ENCODE data around the gene SIX1. TPM values are rescaled to one million over a fixed set of nuclear protein-coding genes. Genes with fewer than 3 reads are reported as not detected.

SIX1 gene
- total RNA-seq, 1 experiment from 2014 or later: 0.59 TPM

- ChIA-PET POLR2A (no interaction called here), CTCF (no interaction called here)
- no peak for TF ChIP-seq ZSCAN18 (CRISPR knock-in tag; IDR thresholded peaks at IDR 0.05)
- no peak for TF ChIP-seq ZNF416 (CRISPR knock-in tag; IDR thresholded peaks at IDR 0.05)
- TF ChIP-seq, protein P1, sequence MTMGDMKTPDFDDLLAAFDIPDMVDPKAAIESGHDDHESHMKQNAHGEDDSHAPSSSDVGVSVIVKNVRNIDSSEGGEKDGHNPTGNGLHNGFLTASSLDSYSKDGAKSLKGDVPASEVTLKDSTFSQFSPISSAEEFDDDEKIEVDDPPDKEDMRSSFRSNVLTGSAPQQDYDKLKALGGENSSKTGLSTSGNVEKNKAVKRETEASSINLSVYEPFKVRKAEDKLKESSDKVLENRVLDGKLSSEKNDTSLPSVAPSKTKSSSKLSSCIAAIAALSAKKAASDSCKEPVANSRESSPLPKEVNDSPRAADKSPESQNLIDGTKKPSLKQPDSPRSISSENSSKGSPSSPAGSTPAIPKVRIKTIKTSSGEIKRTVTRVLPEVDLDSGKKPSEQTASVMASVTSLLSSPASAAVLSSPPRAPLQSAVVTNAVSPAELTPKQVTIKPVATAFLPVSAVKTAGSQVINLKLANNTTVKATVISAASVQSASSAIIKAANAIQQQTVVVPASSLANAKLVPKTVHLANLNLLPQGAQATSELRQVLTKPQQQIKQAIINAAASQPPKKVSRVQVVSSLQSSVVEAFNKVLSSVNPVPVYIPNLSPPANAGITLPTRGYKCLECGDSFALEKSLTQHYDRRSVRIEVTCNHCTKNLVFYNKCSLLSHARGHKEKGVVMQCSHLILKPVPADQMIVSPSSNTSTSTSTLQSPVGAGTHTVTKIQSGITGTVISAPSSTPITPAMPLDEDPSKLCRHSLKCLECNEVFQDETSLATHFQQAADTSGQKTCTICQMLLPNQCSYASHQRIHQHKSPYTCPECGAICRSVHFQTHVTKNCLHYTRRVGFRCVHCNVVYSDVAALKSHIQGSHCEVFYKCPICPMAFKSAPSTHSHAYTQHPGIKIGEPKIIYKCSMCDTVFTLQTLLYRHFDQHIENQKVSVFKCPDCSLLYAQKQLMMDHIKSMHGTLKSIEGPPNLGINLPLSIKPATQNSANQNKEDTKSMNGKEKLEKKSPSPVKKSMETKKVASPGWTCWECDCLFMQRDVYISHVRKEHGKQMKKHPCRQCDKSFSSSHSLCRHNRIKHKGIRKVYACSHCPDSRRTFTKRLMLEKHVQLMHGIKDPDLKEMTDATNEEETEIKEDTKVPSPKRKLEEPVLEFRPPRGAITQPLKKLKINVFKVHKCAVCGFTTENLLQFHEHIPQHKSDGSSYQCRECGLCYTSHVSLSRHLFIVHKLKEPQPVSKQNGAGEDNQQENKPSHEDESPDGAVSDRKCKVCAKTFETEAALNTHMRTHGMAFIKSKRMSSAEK (CRISPR knock-in tag; IDR thresholded peaks at IDR 0.05; ENCODE audit: borderline replicate concordance): no peak
- no peak for TF ChIP-seq PRRX2 (CRISPR knock-in tag; IDR thresholded peaks at IDR 0.05)
- TF ChIP-seq NR1H2 (CRISPR knock-in tag; IDR thresholded peaks at IDR 0.05): no peak
- no peak for TF ChIP-seq ATF1 (CRISPR knock-in tag; IDR thresholded peaks at IDR 0.05)
- TF ChIP-seq NR3C1 (CRISPR knock-in tag; conservative IDR thresholded peaks at IDR 0.05; ENCODE audit: low read depth): no peak
- TF ChIP-seq OVOL2 (CRISPR knock-in tag; IDR thresholded peaks at IDR 0.05; ENCODE audit: borderline replicate concordance): no peak
- no peak for TF ChIP-seq CDX4 (CRISPR knock-in tag; IDR thresholded peaks at IDR 0.05; ENCODE audit: borderline replicate concordance)
- TF ChIP-seq, protein P2, sequence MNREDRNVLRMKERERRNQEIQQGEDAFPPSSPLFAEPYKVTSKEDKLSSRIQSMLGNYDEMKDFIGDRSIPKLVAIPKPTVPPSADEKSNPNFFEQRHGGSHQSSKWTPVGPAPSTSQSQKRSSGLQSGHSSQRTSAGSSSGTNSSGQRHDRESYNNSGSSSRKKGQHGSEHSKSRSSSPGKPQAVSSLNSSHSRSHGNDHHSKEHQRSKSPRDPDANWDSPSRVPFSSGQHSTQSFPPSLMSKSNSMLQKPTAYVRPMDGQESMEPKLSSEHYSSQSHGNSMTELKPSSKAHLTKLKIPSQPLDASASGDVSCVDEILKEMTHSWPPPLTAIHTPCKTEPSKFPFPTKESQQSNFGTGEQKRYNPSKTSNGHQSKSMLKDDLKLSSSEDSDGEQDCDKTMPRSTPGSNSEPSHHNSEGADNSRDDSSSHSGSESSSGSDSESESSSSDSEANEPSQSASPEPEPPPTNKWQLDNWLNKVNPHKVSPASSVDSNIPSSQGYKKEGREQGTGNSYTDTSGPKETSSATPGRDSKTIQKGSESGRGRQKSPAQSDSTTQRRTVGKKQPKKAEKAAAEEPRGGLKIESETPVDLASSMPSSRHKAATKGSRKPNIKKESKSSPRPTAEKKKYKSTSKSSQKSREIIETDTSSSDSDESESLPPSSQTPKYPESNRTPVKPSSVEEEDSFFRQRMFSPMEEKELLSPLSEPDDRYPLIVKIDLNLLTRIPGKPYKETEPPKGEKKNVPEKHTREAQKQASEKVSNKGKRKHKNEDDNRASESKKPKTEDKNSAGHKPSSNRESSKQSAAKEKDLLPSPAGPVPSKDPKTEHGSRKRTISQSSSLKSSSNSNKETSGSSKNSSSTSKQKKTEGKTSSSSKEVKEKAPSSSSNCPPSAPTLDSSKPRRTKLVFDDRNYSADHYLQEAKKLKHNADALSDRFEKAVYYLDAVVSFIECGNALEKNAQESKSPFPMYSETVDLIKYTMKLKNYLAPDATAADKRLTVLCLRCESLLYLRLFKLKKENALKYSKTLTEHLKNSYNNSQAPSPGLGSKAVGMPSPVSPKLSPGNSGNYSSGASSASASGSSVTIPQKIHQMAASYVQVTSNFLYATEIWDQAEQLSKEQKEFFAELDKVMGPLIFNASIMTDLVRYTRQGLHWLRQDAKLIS (CRISPR knock-in tag; IDR thresholded peaks at IDR 0.05; ENCODE audit: borderline replicate concordance): no peak
- no peak for TF ChIP-seq SMAD3 (CRISPR knock-in tag; IDR thresholded peaks at IDR 0.05; ENCODE audit: borderline replicate concordance)
- no peak for TF ChIP-seq CBFB (CRISPR knock-in tag; IDR thresholded peaks at IDR 0.05; ENCODE audit: low read depth)
- no peak for TF ChIP-seq ZNF671 (CRISPR knock-in tag; IDR thresholded peaks at IDR 0.05)
- TF ChIP-seq, protein P3, sequence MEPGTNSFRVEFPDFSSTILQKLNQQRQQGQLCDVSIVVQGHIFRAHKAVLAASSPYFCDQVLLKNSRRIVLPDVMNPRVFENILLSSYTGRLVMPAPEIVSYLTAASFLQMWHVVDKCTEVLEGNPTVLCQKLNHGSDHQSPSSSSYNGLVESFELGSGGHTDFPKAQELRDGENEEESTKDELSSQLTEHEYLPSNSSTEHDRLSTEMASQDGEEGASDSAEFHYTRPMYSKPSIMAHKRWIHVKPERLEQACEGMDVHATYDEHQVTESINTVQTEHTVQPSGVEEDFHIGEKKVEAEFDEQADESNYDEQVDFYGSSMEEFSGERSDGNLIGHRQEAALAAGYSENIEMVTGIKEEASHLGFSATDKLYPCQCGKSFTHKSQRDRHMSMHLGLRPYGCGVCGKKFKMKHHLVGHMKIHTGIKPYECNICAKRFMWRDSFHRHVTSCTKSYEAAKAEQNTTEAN (CRISPR knock-in tag; IDR thresholded peaks at IDR 0.05): no peak
- TF ChIP-seq TEAD4 (CRISPR knock-in tag; IDR thresholded peaks at IDR 0.05): no peak
- TF ChIP-seq KAT7 (CRISPR knock-in tag; IDR thresholded peaks at IDR 0.05; ENCODE audit: borderline replicate concordance): no peak
- no peak for TF ChIP-seq JUN (CRISPR knock-in tag; IDR thresholded peaks at IDR 0.05)
- TF ChIP-seq FOXJ3 (CRISPR knock-in tag; IDR thresholded peaks at IDR 0.05; ENCODE audit: borderline replicate concordance): no peak
- no peak for TF ChIP-seq ZNF512 (CRISPR knock-in tag; IDR thresholded peaks at IDR 0.05; ENCODE audit: borderline replicate concordance)
- peaks cover 8% of the 10 kb centered on the region; the same call in 1 of the 2 replicates for H3K9me3 Mint-ChIP-seq
- ATAC-seq (no peak), DNase-seq (ENCODE audit: low spot score) (no peak)
- H3K27me3 Mint-ChIP-seq (ENCODE audit: low read depth): peaks cover 2% of the 10 kb centered on the region; the same call in 1 of the 2 replicates
- peaks cover 23% of the 10 kb centered on the region for H3K4me1 Mint-ChIP-seq
- no peak overlapping the region for H3K27ac Mint-ChIP-seq
- no peaks in the 10 kb centered on the region for H3K36me3 Mint-ChIP-seq
- H3K4me3 Mint-ChIP-seq: no peak overlapping the region
These were observed 49.5 kb downstream of the SIX1 start for GRCh38 chr14:60599727-60600126.

Measured in WTC11 (cell line).